Uterus (tissue), 2 donors: Measurements from ENCODE around the gene IL26.

Source experiments
- CTCF ChIP-seq, 4 experiments: fragments of 200-600 bp in 2 of 4; fragments of 450-650 bp in 2 of 4; sonication (generic) in 2 of 4; IDR thresholded peaks; one replicate each; pipeline ENCODE4 v1.5.1; 2016 to 2019; ENCODE audit warnings: antibody characterized with exemption in 4 of 4, mild to moderate bottlenecking in 2 of 4, moderate library complexity in 1 of 4
- POLR2A ChIP-seq, 2 donors: fragments of 450-650 bp; IDR thresholded peaks; one replicate each; pipeline ENCODE4 v1.6.1; 2016; ENCODE audit warnings: antibody characterized with exemption in 2 of 2, mild to moderate bottlenecking in 1 of 2, moderate library complexity in 1 of 2

GRCh38 chr12:68272732-68273131, 47.1 kb upstream of the IL26 start:
- TF ChIP-seq CTCF (IDR thresholded peaks at IDR 0.05) (no peak), POLR2A (IDR thresholded peaks at IDR 0.05) (no peak)
